HG03159 (cell line): ENCODE measurements around the gene OXER1.
A peak's percentile ranks its signal among the peaks of the same experiment; 100 is the strongest.

ENCODE experiments used
- ATAC-seq: cut with Tn5 transposase; IDR thresholded peaks from one replicate; pipeline ENCODE4 v1.9.1; 2021; ENCODE audit warnings: mild to moderate bottlenecking, moderate library complexity; ENCODE audit not compliant: unreplicated experiment

OXER1 gene

GRCh38 chr2:42794271-42795046, 30.5 kb upstream of the OXER1 start:
- ATAC-seq = no peak

GRCh38 chr2:42793334-42794270, 29.7 kb upstream of the OXER1 start:
- ATAC-seq = no peak

- peak; percentile 36 for ATAC-seq
These were observed 28.8 kb upstream of the OXER1 start, which contains the start of gene HAAO for GRCh38 chr2:42792583-42793333. Gene HAAO, minus strand, starts transcription at chr2:42792583. Its CDS starts 47 bp downstream, at chr2:42792536.

GRCh38 chr2:42792087-42792582, 28.2 kb upstream of the OXER1 start:
- peak; percentile 32 for ATAC-seq

- no peak for ATAC-seq
These were observed 27.7 kb upstream of the OXER1 start for GRCh38 chr2:42791606-42792005.

- ATAC-seq = no peak
These were observed 25.8 kb upstream of the OXER1 start for GRCh38 chr2:42789751-42790150.

GRCh38 chr2:42788882-42789281, 24.9 kb upstream of the OXER1 start:
- ATAC-seq = no peak

GRCh38 chr2:42788478-42788793, 24.5 kb upstream of the OXER1 start:
- ATAC-seq = no peak

GRCh38 chr2:42787788-42788477, 24.0 kb upstream of the OXER1 start:
- ATAC-seq = no peak

- no peak for ATAC-seq
These were observed 23.5 kb upstream of the OXER1 start for GRCh38 chr2:42787424-42787787.

GRCh38 chr2:42786561-42787345, 22.8 kb upstream of the OXER1 start:
- ATAC-seq = no peak

GRCh38 chr2:42784204-42784880, 20.4 kb upstream of the OXER1 start:
- no peak for ATAC-seq

- ATAC-seq = no peak
These were observed 19.6 kb upstream of the OXER1 start for GRCh38 chr2:42783511-42783910.

GRCh38 chr2:42781181-42781580, 17.2 kb upstream of the OXER1 start:
- ATAC-seq = no peak

- ATAC-seq = no peak
These were observed 14.2 kb upstream of the OXER1 start for GRCh38 chr2:42777883-42778805.

- no peak for ATAC-seq
These were observed 11.9 kb upstream of the OXER1 start for GRCh38 chr2:42775810-42776209.

- peak; percentile 63 for ATAC-seq
These were observed 11.3 kb upstream of the OXER1 start for GRCh38 chr2:42775186-42775585.

GRCh38 chr2:42771546-42772153, 7.7 kb upstream of the OXER1 start:
- ATAC-seq = no peak
